Measurements from ENCODE around the gene TAS2R3. TPM values are rescaled to one million over a fixed set of nuclear protein-coding genes. Genes with fewer than 3 reads are reported as not detected.
A peak's percentile ranks its signal among the peaks of the same experiment; 100 is the strongest.

TAS2R3 gene
- total RNA-seq (7.5 TPM), polyA plus RNA-seq (not detected)

- DNase-seq (ENCODE audit: extremely low spot score) = no peak
- WGBS = 80% methylated on average over 3 of the region's 3 CpGs
Observed at GRCh38 chr7:141763797-141764196, at the start of gene TAS2R3. Gene TAS2R3, plus strand, starts transcription at chr7:141764097. Its CDS starts 62 bp downstream, at chr7:141764159.

GRCh38 chr7:141714571-141714970, 49.3 kb upstream of the TAS2R3 start:
- H3K4me3 ChIP-seq (ENCODE audit: low read depth, low read length) = no peak overlapping the region

More at GRCh38 chr7:141763797-141764196, at the start of gene TAS2R3:
- Histone ChIP-seq H3K27ac (ENCODE audit: low read depth) (no peak within 1 kb of the TSS), H3K4me3 (ENCODE audit: low read depth, low read length) (no peak within 1 kb of the TSS), H3K4me1 (ENCODE audit: insufficient read depth) (no peaks in the 10 kb centered on the region), H3K36me3 (ENCODE audit: insufficient read depth) (peaks cover 5% of the 10 kb centered on the region)

GRCh38 chr7:141715018-141715417, 48.9 kb upstream of the TAS2R3 start:
- Histone ChIP-seq H3K4me1 (ENCODE audit: insufficient read depth) (no peaks in the 10 kb centered on the region), H3K4me3 (ENCODE audit: low read depth, low read length) (no peak overlapping the region), H3K36me3 (ENCODE audit: insufficient read depth) (peaks cover 2% of the 10 kb centered on the region), H3K27ac (ENCODE audit: low read depth) (no peak overlapping the region)
- DNase-seq (ENCODE audit: extremely low spot score) = no peak
- 61% methylated on average over 4 of the region's 4 CpGs for WGBS

More at GRCh38 chr7:141714571-141714970, 49.3 kb upstream of the TAS2R3 start:
- no peak for DNase-seq (ENCODE audit: extremely low spot score)
- H3K36me3 ChIP-seq (ENCODE audit: insufficient read depth) = peaks cover 2% of the 10 kb centered on the region
- H3K27ac ChIP-seq (ENCODE audit: low read depth) = no peak overlapping the region
- no peaks in the 10 kb centered on the region for H3K4me1 ChIP-seq (ENCODE audit: insufficient read depth)
- WGBS = 70% methylated on average over 2 of the region's 2 CpGs

- no peak for DNase-seq (ENCODE audit: extremely low spot score)
- 58% methylated on average over 6 of the region's 6 CpGs for WGBS
- Histone ChIP-seq H3K4me3 (ENCODE audit: low read depth, low read length) (no peak overlapping the region), H3K4me1 (ENCODE audit: insufficient read depth) (no peaks in the 10 kb centered on the region), H3K36me3 (ENCODE audit: insufficient read depth) (peaks cover 2% of the 10 kb centered on the region), H3K27ac (ENCODE audit: low read depth) (no peak overlapping the region)
Observed at GRCh38 chr7:141715794-141716689, 47.9 kb upstream of the TAS2R3 start.

GRCh38 chr7:141717450-141717849, 46.4 kb upstream of the TAS2R3 start:
- Histone ChIP-seq H3K36me3 (ENCODE audit: insufficient read depth) (peaks cover 2% of the 10 kb centered on the region), H3K4me1 (ENCODE audit: insufficient read depth) (no peaks in the 10 kb centered on the region), H3K27ac (ENCODE audit: low read depth) (no peak overlapping the region), H3K4me3 (ENCODE audit: low read depth, low read length) (no peak overlapping the region)
- WGBS = 89% methylated on average over 1 of the region's 1 CpG
- DNase-seq (ENCODE audit: extremely low spot score) = no peak

- Histone ChIP-seq H3K4me3 (ENCODE audit: low read depth, low read length) (no peak overlapping the region), H3K36me3 (ENCODE audit: insufficient read depth) (no peaks in the 10 kb centered on the region), H3K27ac (ENCODE audit: low read depth) (no peak overlapping the region), H3K4me1 (ENCODE audit: insufficient read depth) (no peaks in the 10 kb centered on the region)
- no peak for DNase-seq (ENCODE audit: extremely low spot score)
- 90% methylated on average over 2 of the region's 2 CpGs for WGBS
Observed at GRCh38 chr7:141722529-141722928, 41.4 kb upstream of the TAS2R3 start.

GRCh38 chr7:141729020-141729419, 34.9 kb upstream of the TAS2R3 start:
- WGBS = 80% methylated on average over 1 of the region's 1 CpG
- no peaks in the 10 kb centered on the region for H3K36me3 ChIP-seq (ENCODE audit: insufficient read depth)
- DNase-seq (ENCODE audit: extremely low spot score) = no peak
- H3K4me1 ChIP-seq (ENCODE audit: insufficient read depth) = no peaks in the 10 kb centered on the region
- H3K27ac ChIP-seq (ENCODE audit: low read depth) = no peak overlapping the region
- H3K4me3 ChIP-seq (ENCODE audit: low read depth, low read length) = no peak overlapping the region

- 74% methylated on average over 24 of the region's 24 CpGs for WGBS
Observed at GRCh38 chr7:141731476-141732149, 32.3 kb upstream of the TAS2R3 start.

GRCh38 chr7:141737118-141737835, 26.6 kb upstream of the TAS2R3 start:
- peaks cover 5% of the 10 kb centered on the region for H3K36me3 ChIP-seq (ENCODE audit: insufficient read depth)
- peak overlapping the region; percentile 46 for H3K27ac ChIP-seq (ENCODE audit: low read depth)
- WGBS = 80% methylated on average over 11 of the region's 11 CpGs
- no peak for DNase-seq (ENCODE audit: extremely low spot score)
- peak overlapping the region; percentile 64 for H3K4me3 ChIP-seq (ENCODE audit: low read depth, low read length)
- H3K4me1 ChIP-seq (ENCODE audit: insufficient read depth) = no peaks in the 10 kb centered on the region

More at GRCh38 chr7:141731476-141732149, 32.3 kb upstream of the TAS2R3 start:
- Histone ChIP-seq H3K36me3 (ENCODE audit: insufficient read depth) (no peaks in the 10 kb centered on the region), H3K27ac (ENCODE audit: low read depth) (no peak overlapping the region), H3K4me3 (ENCODE audit: low read depth, low read length) (no peak overlapping the region), H3K4me1 (ENCODE audit: insufficient read depth) (no peaks in the 10 kb centered on the region)
- no peak for DNase-seq (ENCODE audit: extremely low spot score)

GRCh38 chr7:141737836-141738591, 25.9 kb upstream of the TAS2R3 start, which contains the start of gene SSBP1:
Gene SSBP1, plus strand, starts transcription at chr7:141738358. Its CDS starts 809 bp downstream, at chr7:141739167.
- DNase-seq (ENCODE audit: extremely low spot score) = peak; percentile 94
- WGBS = 3% methylated on average over 46 of the region's 46 CpGs

GRCh38 chr7:141738592-141739013, 25.3 kb upstream of the TAS2R3 start:
- WGBS = under 1% methylated on average over 6 of the region's 6 CpGs

More at GRCh38 chr7:141737836-141738591, 25.9 kb upstream of the TAS2R3 start, which contains the start of gene SSBP1:
- Histone ChIP-seq H3K27ac (ENCODE audit: low read depth) (peak within 1 kb of the TSS; percentile 46), H3K36me3 (ENCODE audit: insufficient read depth) (peaks cover 5% of the 10 kb centered on the region), H3K4me3 (ENCODE audit: low read depth, low read length) (peak within 1 kb of the TSS; percentile 64), H3K4me1 (ENCODE audit: insufficient read depth) (no peaks in the 10 kb centered on the region)

GRCh38 chr7:141739250-141739649, 24.6 kb upstream of the TAS2R3 start:
- Histone ChIP-seq H3K27ac (ENCODE audit: low read depth) (no peak overlapping the region), H3K36me3 (ENCODE audit: insufficient read depth) (peaks cover 5% of the 10 kb centered on the region), H3K4me1 (ENCODE audit: insufficient read depth) (no peaks in the 10 kb centered on the region), H3K4me3 (ENCODE audit: low read depth, low read length) (peak overlapping the region; percentile 64)
- WGBS = 73% methylated on average over 3 of the region's 3 CpGs
- DNase-seq (ENCODE audit: extremely low spot score) = no peak

More at GRCh38 chr7:141738592-141739013, 25.3 kb upstream of the TAS2R3 start:
- no peak overlapping the region for H3K27ac ChIP-seq (ENCODE audit: low read depth)
- no peak for DNase-seq (ENCODE audit: extremely low spot score)
- H3K36me3 ChIP-seq (ENCODE audit: insufficient read depth) = peaks cover 5% of the 10 kb centered on the region
- H3K4me1 ChIP-seq (ENCODE audit: insufficient read depth) = no peaks in the 10 kb centered on the region
- peak overlapping the region; percentile 64 for H3K4me3 ChIP-seq (ENCODE audit: low read depth, low read length)

Data from urinary bladder (tissue), 4 donors.